Astrocyte (in vitro differentiated cells and primary cell): ENCODE measurements around the gene UPB1. TPM values are rescaled to one million over a fixed set of nuclear protein-coding genes. Genes with fewer than 3 reads are reported as not detected.

Experiments used
- DNase-seq: peaks from one replicate; pipeline ENCODE4 v3.0.0-alpha.2; 2010; ENCODE audit warnings: low read depth
- FAIRE-seq: peaks from 2 replicates; lab custom pipeline; 2011; peaks lifted over from hg19 to GRCh38; lab: Jason Lieb, UNC
- H2AFZ ChIP-seq: 2 replicates; pipeline ENCODE4 v1.6.0; 2012; ENCODE audit warnings: low read depth, low read length, inconsistent platforms
- H3K27ac ChIP-seq: 2 replicates; pipeline ENCODE4 v1.5.1; 2011; ENCODE audit warnings: low read depth, low read length, inconsistent platforms
- H3K27me3 ChIP-seq: 2 replicates; pipeline ENCODE4 v1.6.0; 2011; ENCODE audit warnings: low read length, inconsistent platforms; ENCODE audit not compliant: insufficient read depth
- H3K36me3 ChIP-seq: 2 replicates; pipeline ENCODE4 v1.5.1; 2011; ENCODE audit warnings: low read length, inconsistent platforms; ENCODE audit not compliant: insufficient read depth
- H3K4me1 ChIP-seq: 2 replicates; pipeline ENCODE4 v1.5.1; 2011; ENCODE audit warnings: low read length, inconsistent platforms; ENCODE audit not compliant: insufficient read depth
- H3K4me2 ChIP-seq: 2 replicates; pipeline ENCODE4 v1.6.0; 2012; ENCODE audit warnings: low read length, inconsistent platforms
- H3K4me3 ChIP-seq: 2 replicates; pipeline ENCODE4 v1.5.1; 2011; ENCODE audit warnings: low read depth, mild to moderate bottlenecking, low read length, inconsistent platforms; ENCODE audit not compliant: insufficient read depth
- H3K79me2 ChIP-seq: 2 replicates; pipeline ENCODE4 v1.6.0; 2012; ENCODE audit warnings: mild to moderate bottlenecking, low read length, inconsistent platforms; ENCODE audit not compliant: insufficient read depth
- H3K9ac ChIP-seq: 2 replicates; pipeline ENCODE4 v1.6.0; 2012; ENCODE audit warnings: mild to moderate bottlenecking, low read length, inconsistent platforms
- H3K9me3 ChIP-seq: 2 replicates; pipeline ENCODE4 v1.5.1; 2012; ENCODE audit warnings: low read depth, mild to moderate bottlenecking, low read length, inconsistent platforms; ENCODE audit not compliant: insufficient read depth
- H4K20me1 ChIP-seq: 2 replicates; pipeline ENCODE4 v1.6.0; 2012; ENCODE audit warnings: low read length, inconsistent platforms; ENCODE audit not compliant: insufficient read depth
- H3K27ac Mint-ChIP-seq: one replicate; pipeline ENCODE4 v1.8.0; 2021; ENCODE audit warnings: mild to moderate bottlenecking, mixed read lengths; ENCODE audit not compliant: unreplicated experiment
- H3K27me3 Mint-ChIP-seq: one replicate; pipeline ENCODE4 v1.8.0; 2021; ENCODE audit warnings: low read depth, mixed read lengths; ENCODE audit not compliant: unreplicated experiment
- H3K36me3 Mint-ChIP-seq: one replicate; pipeline ENCODE4 v1.8.0; 2021; ENCODE audit warnings: low read depth, mixed read lengths; ENCODE audit not compliant: unreplicated experiment
- H3K4me1 Mint-ChIP-seq: one replicate; pipeline ENCODE4 v1.8.0; 2021; ENCODE audit warnings: low read depth, mixed read lengths; ENCODE audit not compliant: unreplicated experiment
- H3K4me3 Mint-ChIP-seq: one replicate; pipeline ENCODE4 v1.8.0; 2021; ENCODE audit warnings: mild to moderate bottlenecking, moderate library complexity, mixed read lengths; ENCODE audit not compliant: unreplicated experiment
- H3K9me3 Mint-ChIP-seq: one replicate; pipeline ENCODE4 v1.8.0; 2021; ENCODE audit warnings: mild to moderate bottlenecking, mixed read lengths; ENCODE audit not compliant: unreplicated experiment
- EZH2 ChIP-seq: IDR thresholded peaks from 2 replicates; pipeline ENCODE4 v1.6.1; 2012; ENCODE audit warnings: mild to moderate bottlenecking, low read length, inconsistent platforms; ENCODE audit not compliant: insufficient read depth
- total RNA-seq: library from RNA; stranded (reverse); gene quantifications from 2 replicates; pipeline ENCODE4 v1.2.1, GENCODE V29; 2021
- TF ChIP-seq, protein P1 (sequence below): IDR thresholded peaks from 2 replicates; pipeline ENCODE4 v1.5.1; 2011; ENCODE audit warnings: low read depth, mild to moderate bottlenecking, inconsistent platforms, low read length, moderate library complexity; ENCODE audit not compliant: insufficient read depth

The UPB1 gene
- total RNA-seq, 1 donor from 2014 or later: 0.30 TPM

DNA sequence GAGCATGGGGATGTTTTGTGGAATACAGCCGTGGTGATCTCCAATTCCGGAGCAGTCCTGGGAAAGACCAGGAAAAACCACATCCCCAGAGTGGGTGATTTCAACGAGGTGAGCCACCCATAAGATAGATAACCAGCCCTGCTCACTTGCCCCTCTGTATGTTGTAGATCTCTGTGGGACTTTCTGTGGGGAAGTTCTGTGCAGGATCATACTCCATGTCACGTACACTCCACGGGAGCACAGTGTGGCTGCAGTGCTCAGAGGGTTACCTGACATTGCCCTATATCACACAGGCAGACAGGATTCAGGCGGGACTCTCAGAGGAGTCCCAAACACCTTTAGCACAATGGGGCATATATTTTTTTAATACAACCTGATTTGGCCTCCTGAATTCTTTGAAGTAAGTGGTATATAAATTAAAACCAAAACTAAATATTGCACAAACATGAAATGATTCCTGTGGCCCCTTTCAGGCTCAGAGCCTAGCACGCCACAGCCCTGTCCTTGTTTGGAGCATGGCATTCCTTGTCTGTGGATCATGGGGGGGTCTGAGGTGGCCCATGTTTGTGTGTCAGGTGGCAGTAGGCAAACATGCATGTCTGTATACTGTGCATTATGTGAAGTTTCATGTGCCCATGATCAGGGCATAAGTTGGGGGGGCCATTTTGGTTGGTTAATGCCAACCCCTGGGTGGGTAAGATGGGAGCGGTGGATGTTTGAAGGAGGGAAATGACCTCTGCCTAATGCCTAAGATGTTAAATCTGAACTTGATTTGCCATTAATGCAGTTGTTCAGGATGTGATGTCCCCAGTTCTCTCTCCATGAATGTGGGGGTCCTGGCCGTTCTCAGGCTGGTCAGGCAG is 18.5 kb downstream of the UPB1 start:
- Histone ChIP-seq H3K4me1 (peaks cover 8% of the 10 kb centered on the region), H2AFZ (no peak overlapping the region), H3K9me3 (no peaks in the 10 kb centered on the region), H3K4me2 (no peak overlapping the region), H3K9ac (no peak overlapping the region), H3K4me3 (no peak overlapping the region), H3K27ac (no peak overlapping the region), H3K36me3 (no peaks in the 10 kb centered on the region), H4K20me1 (no peaks in the 10 kb centered on the region), H3K27me3 (peaks cover 13% of the 10 kb centered on the region), H3K79me2 (no peaks in the 10 kb centered on the region)
- H3K4me3 Mint-ChIP-seq: no peak overlapping the region
- DNase-seq: no peak
- H3K4me1 Mint-ChIP-seq: peaks cover 20% of the 10 kb centered on the region
- no peak overlapping the region for H3K27ac Mint-ChIP-seq
- TF ChIP-seq, protein P1, sequence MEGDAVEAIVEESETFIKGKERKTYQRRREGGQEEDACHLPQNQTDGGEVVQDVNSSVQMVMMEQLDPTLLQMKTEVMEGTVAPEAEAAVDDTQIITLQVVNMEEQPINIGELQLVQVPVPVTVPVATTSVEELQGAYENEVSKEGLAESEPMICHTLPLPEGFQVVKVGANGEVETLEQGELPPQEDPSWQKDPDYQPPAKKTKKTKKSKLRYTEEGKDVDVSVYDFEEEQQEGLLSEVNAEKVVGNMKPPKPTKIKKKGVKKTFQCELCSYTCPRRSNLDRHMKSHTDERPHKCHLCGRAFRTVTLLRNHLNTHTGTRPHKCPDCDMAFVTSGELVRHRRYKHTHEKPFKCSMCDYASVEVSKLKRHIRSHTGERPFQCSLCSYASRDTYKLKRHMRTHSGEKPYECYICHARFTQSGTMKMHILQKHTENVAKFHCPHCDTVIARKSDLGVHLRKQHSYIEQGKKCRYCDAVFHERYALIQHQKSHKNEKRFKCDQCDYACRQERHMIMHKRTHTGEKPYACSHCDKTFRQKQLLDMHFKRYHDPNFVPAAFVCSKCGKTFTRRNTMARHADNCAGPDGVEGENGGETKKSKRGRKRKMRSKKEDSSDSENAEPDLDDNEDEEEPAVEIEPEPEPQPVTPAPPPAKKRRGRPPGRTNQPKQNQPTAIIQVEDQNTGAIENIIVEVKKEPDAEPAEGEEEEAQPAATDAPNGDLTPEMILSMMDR: no peak
- no peak for TF ChIP-seq EZH2
- peaks cover 17% of the 10 kb centered on the region for H3K27me3 Mint-ChIP-seq
- no peak for FAIRE-seq
- H3K9me3 Mint-ChIP-seq: no peaks in the 10 kb centered on the region
- no peaks in the 10 kb centered on the region for H3K36me3 Mint-ChIP-seq

DNA sequence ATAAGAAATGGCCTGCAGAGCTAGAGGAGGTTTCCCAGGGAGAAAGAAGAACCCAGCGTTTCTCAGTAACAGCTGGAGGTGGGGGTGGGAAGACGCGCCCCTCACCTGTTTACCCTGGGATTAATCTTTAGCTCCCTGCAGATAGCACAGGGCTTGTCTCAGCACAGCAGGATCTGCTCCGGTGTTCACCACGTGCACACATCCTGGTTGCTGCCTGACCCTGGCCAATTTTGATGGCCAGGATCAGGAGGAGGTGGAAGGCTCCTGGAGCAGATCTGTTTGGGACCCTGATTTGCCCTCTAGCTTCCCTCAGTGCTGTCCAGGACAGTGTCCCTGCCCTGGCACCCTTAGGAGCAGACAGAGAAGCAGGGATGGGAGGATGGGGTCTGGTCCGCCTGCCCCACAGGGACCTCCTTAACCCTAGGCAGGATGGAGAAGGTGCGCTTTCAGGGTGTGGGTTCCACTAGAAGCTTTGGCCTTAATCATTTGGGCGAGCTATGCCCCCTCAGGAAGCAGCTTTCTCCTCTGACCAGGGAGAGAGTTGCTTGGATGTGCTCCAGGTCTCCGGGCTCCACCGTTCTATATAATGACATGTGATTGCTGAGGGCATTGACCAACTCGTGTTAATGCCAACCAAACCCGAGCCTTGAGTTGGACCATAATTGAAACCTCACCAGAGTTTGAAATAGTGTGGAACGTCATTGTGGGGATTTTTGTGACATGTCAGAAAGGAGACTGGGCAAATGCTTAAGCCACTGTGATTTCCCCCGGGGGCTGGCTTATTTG is 19.3 kb downstream of the UPB1 start:
- H3K4me1 Mint-ChIP-seq: peaks cover 20% of the 10 kb centered on the region
- no peak overlapping the region for H3K9ac ChIP-seq
- no peaks in the 10 kb centered on the region for H4K20me1 ChIP-seq
- H2AFZ ChIP-seq: no peak overlapping the region
- H3K4me3 Mint-ChIP-seq: no peak overlapping the region
- FAIRE-seq: no peak
- peaks cover 8% of the 10 kb centered on the region for H3K4me1 ChIP-seq
- H3K27me3 ChIP-seq: peaks cover 13% of the 10 kb centered on the region
- no peak overlapping the region for H3K27ac ChIP-seq
- H3K27ac Mint-ChIP-seq: no peak overlapping the region
- no peak overlapping the region for H3K4me2 ChIP-seq
- H3K9me3 Mint-ChIP-seq: no peaks in the 10 kb centered on the region
- no peak for TF ChIP-seq EZH2
- TF ChIP-seq, protein P1: no peak
- H3K36me3 Mint-ChIP-seq: no peaks in the 10 kb centered on the region
- no peak for DNase-seq
- no peaks in the 10 kb centered on the region for H3K9me3 ChIP-seq
- H3K79me2 ChIP-seq: no peaks in the 10 kb centered on the region
- H3K4me3 ChIP-seq: no peak overlapping the region
- peaks cover 23% of the 10 kb centered on the region for H3K27me3 Mint-ChIP-seq
- no peaks in the 10 kb centered on the region for H3K36me3 ChIP-seq
